HG03175 (cell line): Measurements from ENCODE around the gene NRG4.
"Not testable (repeated sequence)": the region's sequence is repeated elsewhere in the genome, so short reads cannot be mapped to it uniquely, and the experiment has no call there.

Source experiments
- ATAC-seq: cut with Tn5 transposase; IDR thresholded peaks from one replicate; pipeline ENCODE4 v1.9.1; 2021; ENCODE audit warnings: mild to moderate bottlenecking, moderate library complexity; ENCODE audit not compliant: unreplicated experiment

Gene NRG4

GRCh38 chr15:75995611-75996010, 16.6 kb downstream of the NRG4 start:
- ATAC-seq, result no peak

GRCh38 chr15:75994220-75994619, 18.0 kb downstream of the NRG4 start:
- ATAC-seq, result no peak

GRCh38 chr15:75992897-75993296, 19.3 kb downstream of the NRG4 start:
- ATAC-seq, result no peak

- no peak for ATAC-seq
These were observed 22.3 kb downstream of the NRG4 start for GRCh38 chr15:75989875-75990274.

- no peak for ATAC-seq
These were observed 23.2 kb downstream of the NRG4 start for GRCh38 chr15:75989045-75989444.

GRCh38 chr15:75985971-75986370, 26.3 kb downstream of the NRG4 start:
- ATAC-seq, result no peak

- ATAC-seq, result not testable (repeated sequence)
These were observed 27.5 kb downstream of the NRG4 start for GRCh38 chr15:75984706-75985105.

- no peak for ATAC-seq
These were observed 29.8 kb downstream of the NRG4 start for GRCh38 chr15:75982468-75982867.

GRCh38 chr15:75981149-75981815, 30.9 kb downstream of the NRG4 start:
- no peak for ATAC-seq

GRCh38 chr15:75976766-75977165, 35.5 kb downstream of the NRG4 start:
- not testable (repeated sequence) for ATAC-seq

GRCh38 chr15:75966073-75966472, 46.2 kb downstream of the NRG4 start:
- no peak for ATAC-seq

GRCh38 chr15:75961331-75961730, 50.9 kb downstream of the NRG4 start:
- no peak for ATAC-seq

GRCh38 chr15:75955720-75956119, 56.5 kb downstream of the NRG4 start:
- no peak for ATAC-seq

- ATAC-seq, result no peak
These were observed 59.7 kb downstream of the NRG4 start for GRCh38 chr15:75952525-75952924.

GRCh38 chr15:75948761-75949296, 63.4 kb downstream of the NRG4 start:
- no peak for ATAC-seq

GRCh38 chr15:75947092-75947491, 65.1 kb downstream of the NRG4 start:
- no peak for ATAC-seq

GRCh38 chr15:75945953-75946352, 66.3 kb downstream of the NRG4 start:
- ATAC-seq, result no peak

GRCh38 chr15:75943713-75944215, 68.5 kb downstream of the NRG4 start:
- ATAC-seq, result no peak

- no peak for ATAC-seq
These were observed 69.0 kb downstream of the NRG4 start for GRCh38 chr15:75943246-75943645.

GRCh38 chr15:75942464-75942863, 69.8 kb downstream of the NRG4 start:
- ATAC-seq, result no peak

GRCh38 chr15:75930866-75931265, 81.4 kb downstream of the NRG4 start:
- no peak for ATAC-seq

- no peak for ATAC-seq
These were observed 82.2 kb downstream of the NRG4 start for GRCh38 chr15:75929799-75930565.
